Neuron (in vitro differentiated cells): ENCODE measurements around the gene JPH4.

ENCODE experiments used
- H2AFZ ChIP-seq: one replicate; pipeline ENCODE4 v1.6.1; 2013; ENCODE audit warnings: low read depth, mild to moderate bottlenecking, inconsistent platforms, low read length, moderate library complexity
- H3K27me3 ChIP-seq: one replicate; pipeline ENCODE4 v1.6.1; 2013; ENCODE audit warnings: low read length; ENCODE audit not compliant: insufficient read depth
- H3K36me3 ChIP-seq: one replicate; pipeline ENCODE4 v1.6.1; 2013; ENCODE audit warnings: low read length; ENCODE audit not compliant: insufficient read depth
- H3K4me1 ChIP-seq: one replicate; pipeline ENCODE4 v1.6.1; 2013; ENCODE audit warnings: low read length; ENCODE audit not compliant: insufficient read depth
- H3K4me3 ChIP-seq: 2 replicates; pipeline ENCODE4 v1.5.1; 2013; ENCODE audit warnings: mild to moderate bottlenecking, low read length, moderate library complexity
- H3K9me3 ChIP-seq: one replicate; pipeline ENCODE4 v1.6.1; 2013; ENCODE audit warnings: low read length

Gene JPH4

GRCh38 chr14:23551266-23552028, 27.1 kb downstream of the JPH4 start, which contains the start of gene ZFHX2:
Gene ZFHX2 (minus strand): TSS chr14:23551765. CDS start chr14:23535325, 16,440 bp downstream.
- Histone ChIP-seq H3K4me1 (peaks cover 29% of the 10 kb centered on the region), H2AFZ (peak within 1 kb of the TSS; percentile 88), H3K4me3 (peak within 1 kb of the TSS; percentile 75), H3K27me3 (no peaks in the 10 kb centered on the region), H3K36me3 (no peaks in the 10 kb centered on the region), H3K9me3 (no peaks in the 10 kb centered on the region)

DNA sequence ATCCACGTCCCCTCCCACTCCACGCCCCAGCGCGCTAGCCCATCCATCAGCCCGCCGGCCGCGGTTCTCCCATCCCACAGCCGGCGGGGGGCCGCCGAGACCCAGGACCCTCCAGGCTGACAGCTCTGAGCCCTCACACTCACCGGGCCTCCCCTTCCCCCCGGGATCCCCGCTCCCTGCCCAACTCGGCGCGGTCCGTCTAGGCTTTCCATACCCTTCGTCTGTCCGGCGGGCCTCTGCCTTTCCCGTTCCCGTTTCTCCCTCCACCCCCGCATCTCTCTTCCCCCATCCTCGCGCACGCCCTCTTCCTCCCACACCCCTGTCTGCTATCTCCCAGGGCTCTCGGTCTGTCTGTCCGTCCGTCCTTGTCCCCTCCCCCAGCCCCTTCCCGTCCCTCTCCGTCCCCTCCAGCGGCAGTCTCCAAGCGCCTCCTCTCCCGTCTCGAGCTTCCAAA, 27.8 kb downstream of the JPH4 start:
- Histone ChIP-seq H3K27me3 (no peaks in the 10 kb centered on the region), H2AFZ (peak overlapping the region; percentile 88), H3K4me1 (peaks cover 28% of the 10 kb centered on the region), H3K9me3 (no peaks in the 10 kb centered on the region), H3K4me3 (peak overlapping the region; percentile 75), H3K36me3 (no peaks in the 10 kb centered on the region)

DNA sequence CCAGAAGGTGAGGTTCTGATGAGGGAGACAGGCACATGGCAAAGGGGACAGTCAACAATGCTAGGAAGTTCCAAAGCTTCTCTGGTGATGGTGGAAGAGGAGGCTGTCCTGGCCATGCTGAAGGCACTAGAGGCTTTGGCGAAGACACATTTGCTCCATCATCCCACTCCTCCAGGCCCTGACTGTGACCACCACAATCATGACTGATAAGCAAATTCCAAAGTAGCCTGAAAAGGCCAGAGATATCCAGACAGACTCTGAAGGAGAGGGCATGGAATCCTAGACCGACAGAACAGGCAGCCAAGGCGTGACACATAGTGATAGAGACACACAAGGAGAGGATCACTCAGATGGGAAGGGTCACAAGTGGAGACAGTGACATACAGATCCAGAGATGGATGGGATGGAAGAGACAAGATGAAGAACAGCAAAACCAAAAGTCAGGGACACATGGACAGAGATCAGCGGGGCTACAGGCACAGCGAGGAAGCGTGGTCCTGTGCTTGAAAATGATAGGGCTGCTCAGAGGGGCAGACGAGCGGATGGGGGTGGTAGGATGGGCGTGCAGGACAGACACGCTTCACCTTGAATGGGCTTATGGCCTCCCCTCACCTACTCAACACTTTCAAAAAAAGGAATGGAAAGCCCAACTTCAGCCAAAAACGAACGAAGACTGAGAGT, 28.3 kb downstream of the JPH4 start:
- Histone ChIP-seq H3K4me3 (peak overlapping the region; percentile 75), H3K27me3 (no peaks in the 10 kb centered on the region), H3K36me3 (no peaks in the 10 kb centered on the region), H3K4me1 (peaks cover 27% of the 10 kb centered on the region), H3K9me3 (no peaks in the 10 kb centered on the region), H2AFZ (peak overlapping the region; percentile 88)

- Histone ChIP-seq H3K4me3 (no peak overlapping the region), H3K9me3 (no peaks in the 10 kb centered on the region), H3K27me3 (no peaks in the 10 kb centered on the region), H3K4me1 (peaks cover 25% of the 10 kb centered on the region), H2AFZ (no peak overlapping the region), H3K36me3 (no peaks in the 10 kb centered on the region)
These were observed 30.0 kb downstream of the JPH4 start for GRCh38 chr14:23548351-23549318.

DNA sequence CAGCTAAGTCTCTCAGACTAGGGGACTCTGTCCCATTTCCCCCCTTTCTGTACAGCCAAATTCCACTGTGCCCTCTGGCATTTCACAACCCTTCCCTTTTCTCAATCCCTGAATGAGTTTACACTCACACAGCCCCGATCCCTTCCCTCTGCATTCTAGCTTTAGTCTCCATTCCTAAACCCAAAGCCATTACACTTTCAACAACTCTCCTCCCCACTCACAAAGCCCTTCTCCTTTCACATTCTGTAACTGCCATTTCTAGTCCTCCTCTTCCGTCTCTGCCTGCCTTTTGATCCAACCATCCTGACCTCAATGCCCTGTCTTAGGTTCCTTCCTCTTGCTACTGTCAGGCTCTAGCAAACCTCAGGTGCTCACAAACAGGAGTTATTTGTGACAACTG, 30.7 kb downstream of the JPH4 start:
- Histone ChIP-seq H3K9me3 (no peaks in the 10 kb centered on the region), H3K36me3 (peaks cover 4% of the 10 kb centered on the region), H2AFZ (no peak overlapping the region), H3K4me3 (no peak overlapping the region), H3K27me3 (no peaks in the 10 kb centered on the region), H3K4me1 (peaks cover 25% of the 10 kb centered on the region)

GRCh38 chr14:23546450-23547035, 32.0 kb downstream of the JPH4 start:
- Histone ChIP-seq H3K4me1 (peaks cover 25% of the 10 kb centered on the region), H2AFZ (no peak overlapping the region), H3K27me3 (no peaks in the 10 kb centered on the region), H3K36me3 (peaks cover 4% of the 10 kb centered on the region), H3K9me3 (no peaks in the 10 kb centered on the region), H3K4me3 (no peak overlapping the region)

GRCh38 chr14:23545740-23546365, 32.7 kb downstream of the JPH4 start:
- H3K27me3 ChIP-seq = no peaks in the 10 kb centered on the region
- peaks cover 4% of the 10 kb centered on the region for H3K36me3 ChIP-seq
- H3K4me1 ChIP-seq = peaks cover 25% of the 10 kb centered on the region
- no peaks in the 10 kb centered on the region for H3K9me3 ChIP-seq
- no peak overlapping the region for H2AFZ ChIP-seq
- no peak overlapping the region for H3K4me3 ChIP-seq

GRCh38 chr14:23544511-23545447, 33.8 kb downstream of the JPH4 start:
- Histone ChIP-seq H3K4me1 (peaks cover 15% of the 10 kb centered on the region), H2AFZ (no peak overlapping the region), H3K9me3 (no peaks in the 10 kb centered on the region), H3K36me3 (peaks cover 4% of the 10 kb centered on the region), H3K27me3 (no peaks in the 10 kb centered on the region), H3K4me3 (no peak overlapping the region)

- peaks cover 4% of the 10 kb centered on the region for H3K36me3 ChIP-seq
- H3K4me1 ChIP-seq = peaks cover 5% of the 10 kb centered on the region
- no peaks in the 10 kb centered on the region for H3K9me3 ChIP-seq
- H2AFZ ChIP-seq = no peak overlapping the region
- no peaks in the 10 kb centered on the region for H3K27me3 ChIP-seq
- no peak overlapping the region for H3K4me3 ChIP-seq
These were observed 35.2 kb downstream of the JPH4 start for GRCh38 chr14:23543403-23543802.

GRCh38 chr14:23542261-23542660, 36.3 kb downstream of the JPH4 start:
- H3K4me1 ChIP-seq = peaks cover 3% of the 10 kb centered on the region
- H3K36me3 ChIP-seq = peaks cover 4% of the 10 kb centered on the region
- no peak overlapping the region for H3K4me3 ChIP-seq
- H3K9me3 ChIP-seq = no peaks in the 10 kb centered on the region
- no peak overlapping the region for H2AFZ ChIP-seq
- H3K27me3 ChIP-seq = no peaks in the 10 kb centered on the region

DNA sequence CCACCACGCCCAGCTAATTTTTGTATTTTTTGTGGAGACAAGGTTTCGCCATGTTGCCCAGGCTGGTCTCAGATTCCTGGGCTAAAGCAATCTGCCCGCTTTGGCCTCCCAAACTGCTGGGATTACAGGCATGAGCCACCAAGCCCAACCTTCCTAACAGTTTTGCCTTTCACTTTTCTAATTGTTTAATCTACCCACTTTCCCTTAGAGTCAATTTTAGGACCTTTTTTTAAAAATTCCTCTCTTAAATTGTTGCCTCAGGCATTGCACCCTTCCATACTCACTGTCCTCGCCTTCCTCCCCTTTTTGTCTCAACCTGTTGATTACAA, 38.5 kb downstream of the JPH4 start:
- no peak overlapping the region for H2AFZ ChIP-seq
- no peaks in the 10 kb centered on the region for H3K9me3 ChIP-seq
- H3K4me3 ChIP-seq = no peak overlapping the region
- peaks cover 4% of the 10 kb centered on the region for H3K36me3 ChIP-seq
- peaks cover 3% of the 10 kb centered on the region for H3K4me1 ChIP-seq
- no peaks in the 10 kb centered on the region for H3K27me3 ChIP-seq
